ENCODE results near the gene CUZD1.
A peak's percentile ranks its signal among the peaks of the same experiment; 100 is the strongest.

The CUZD1 gene

GRCh38 chr10:122845783-122846332 lies at the start of gene CUZD1:
CUZD1 (minus strand) TSS chr10:122845857; CDS start chr10:122845843, 14 bp downstream.
- DNase-seq (ENCODE audit: extremely low read depth, low read depth): no peak
- no peak for TF ChIP-seq CTCF (IDR thresholded peaks at IDR 0.05; ENCODE audit: low read depth, low read length, missing control alignments)
- no peak within 1 kb of the TSS for H3K4me3 ChIP-seq (replicated peaks; ENCODE audit: low read depth, low read length)

GRCh38 chr10:122894261-122894944 lies 48.7 kb upstream of the CUZD1 start:
- H3K4me3 ChIP-seq (replicated peaks; ENCODE audit: low read depth, low read length): no peak overlapping the region
- no peak for DNase-seq (ENCODE audit: extremely low read depth, low read depth)
- no peak for TF ChIP-seq CTCF (IDR thresholded peaks at IDR 0.05; ENCODE audit: low read depth, low read length, missing control alignments)

DNA sequence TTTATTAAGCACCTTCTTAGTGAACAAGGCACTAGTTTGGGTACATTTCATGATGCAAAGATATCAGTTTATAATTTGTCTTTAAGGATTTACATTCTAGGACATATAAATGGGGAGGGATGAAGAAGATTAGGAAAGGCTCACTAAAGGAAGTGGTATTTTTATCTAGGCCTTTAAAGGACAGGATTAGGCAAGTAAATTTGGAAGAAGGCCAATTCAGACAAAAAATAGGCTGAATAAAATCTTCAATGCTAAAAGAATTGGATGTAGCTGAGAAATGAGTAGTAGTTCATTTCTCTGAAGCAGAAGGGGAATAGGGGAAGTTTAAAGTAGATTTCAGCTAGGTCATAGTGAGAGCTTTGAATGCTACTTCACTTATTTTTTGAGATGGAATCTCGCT lies 38.5 kb upstream of the CUZD1 start:
- H3K4me3 ChIP-seq (replicated peaks; ENCODE audit: low read depth, low read length): no peak overlapping the region
- TF ChIP-seq CTCF (IDR thresholded peaks at IDR 0.05; ENCODE audit: low read depth, low read length, missing control alignments): no peak
- DNase-seq (ENCODE audit: extremely low read depth, low read depth): no peak

- H3K4me3 ChIP-seq (replicated peaks; ENCODE audit: low read depth, low read length): no peak overlapping the region
- no peak for TF ChIP-seq CTCF (IDR thresholded peaks at IDR 0.05; ENCODE audit: low read depth, low read length, missing control alignments)
- no peak for DNase-seq (ENCODE audit: extremely low read depth, low read depth)
These were observed 37.1 kb upstream of the CUZD1 start for GRCh38 chr10:122882766-122883165.

DNA sequence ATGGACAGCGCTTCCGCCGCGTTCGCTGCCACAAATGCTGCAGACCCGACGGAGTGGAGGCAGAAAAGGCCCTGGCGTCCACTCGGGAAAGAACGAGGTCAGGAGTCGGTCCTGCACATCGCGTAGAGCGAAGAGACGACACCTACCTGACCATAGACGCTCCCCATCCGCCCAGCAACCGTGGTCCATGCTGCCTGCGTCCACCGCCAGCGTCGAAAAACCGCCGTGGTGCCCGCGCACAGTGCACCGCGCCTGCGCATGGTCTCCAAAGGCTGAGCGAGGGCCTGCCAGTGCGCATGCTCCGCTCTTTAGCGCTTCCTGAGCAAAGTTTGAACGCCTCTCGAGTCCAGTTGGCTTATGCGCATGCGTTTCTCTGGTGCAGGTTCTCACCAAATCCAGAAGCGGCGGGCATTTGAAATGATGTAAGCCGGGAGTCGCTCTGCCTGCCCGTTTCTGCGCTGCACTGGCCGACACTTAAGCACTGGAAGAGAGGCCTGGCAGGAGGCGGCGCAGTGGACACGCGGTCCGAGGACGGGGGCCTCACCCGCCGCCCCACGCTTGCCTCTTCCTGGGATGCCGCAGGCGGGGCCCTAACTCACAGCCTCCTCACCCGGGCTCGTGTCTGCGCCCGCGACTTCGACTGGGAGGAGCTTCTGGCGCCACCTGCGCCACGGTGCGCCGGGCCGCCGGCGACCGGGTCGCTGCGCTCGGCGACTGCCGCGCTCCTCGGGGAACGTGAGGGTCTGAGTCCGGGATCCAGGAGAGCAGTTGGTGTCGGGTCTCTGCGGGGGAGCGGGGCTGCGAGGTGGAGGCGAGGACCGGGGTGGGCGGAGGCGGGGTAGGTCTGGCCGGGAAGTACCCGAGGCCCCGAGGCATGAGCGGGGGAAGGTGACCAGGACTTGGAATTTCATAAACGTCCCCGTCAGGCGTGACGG lies 33.9 kb upstream of the CUZD1 start, which contains the start of gene FAM24B:
TSS of gene FAM24B (minus strand) at position 243 of the 935 bp plus-strand sequence. CDS start 29,066 bp downstream, outside the sequence.
- DNase-seq (ENCODE audit: extremely low read depth, low read depth): peak; percentile 97
- TF ChIP-seq CTCF (IDR thresholded peaks at IDR 0.05; ENCODE audit: low read depth, low read length, missing control alignments): no peak
- peak within 1 kb of the TSS; percentile 66 for H3K4me3 ChIP-seq (replicated peaks; ENCODE audit: low read depth, low read length)

DNA sequence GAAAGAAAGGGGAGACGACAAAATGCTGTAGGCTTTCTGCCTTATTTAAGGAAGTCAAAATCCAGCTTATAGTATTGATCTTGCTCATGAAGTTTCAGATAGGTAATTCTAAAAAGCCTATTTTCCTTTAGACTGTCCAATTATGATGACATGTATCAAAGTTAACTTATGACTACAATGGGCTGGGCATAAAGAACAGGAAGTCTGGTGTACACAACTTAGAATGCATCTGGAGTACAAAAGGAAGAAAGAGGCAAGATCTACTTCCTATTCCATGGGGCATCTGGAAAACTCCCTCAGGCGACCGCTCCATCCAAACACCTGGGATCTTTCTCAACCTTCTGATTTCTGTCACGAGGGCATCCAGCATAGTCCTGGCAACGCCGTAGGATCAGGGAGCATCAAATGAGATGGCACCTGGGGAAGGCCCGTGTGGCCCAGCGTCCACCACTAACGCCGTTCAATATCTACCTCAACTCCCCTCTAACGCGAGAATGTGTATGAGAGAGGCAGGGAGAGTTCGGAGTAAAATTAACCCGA lies 33.2 kb upstream of the CUZD1 start:
- H3K4me3 ChIP-seq (replicated peaks; ENCODE audit: low read depth, low read length): peak overlapping the region; percentile 66
- DNase-seq (ENCODE audit: extremely low read depth, low read depth): no peak
- TF ChIP-seq CTCF (IDR thresholded peaks at IDR 0.05; ENCODE audit: low read depth, low read length, missing control alignments): no peak
